K562 (cell line): ENCODE data around the gene C3orf52. TPM values are rescaled to one million over a fixed set of nuclear protein-coding genes. Genes with fewer than 3 reads are reported as not detected.
A peak's percentile ranks its signal among the peaks of the same experiment; 100 is the strongest.

ENCODE experiments used
- MEIS2 ChIP-seq: fragments of 450-650 bp; IDR thresholded peaks from 2 replicates; pipeline ENCODE4 v1.6.1; 2014; ENCODE audit warnings: mild to moderate bottlenecking; ENCODE audit not compliant: partially characterized antibody
- RBFOX2 ChIP-seq: fragments of 200-400 bp; formaldehyde crosslinking; IDR thresholded peaks from 2 replicates; pipeline ENCODE4 v1.6.1; 2017; ENCODE audit warnings: low read depth, mild to moderate bottlenecking, low read length, moderate library complexity
- RFX7 ChIP-seq: fragments of 250-450 bp; sonication (Bioruptor Pico); IDR thresholded peaks from 2 replicates; pipeline ENCODE4 v1.5.1; 2021; ENCODE audit warnings: mild to moderate bottlenecking
- TAF7 ChIP-seq: fragments of 450-650 bp; IDR thresholded peaks from 2 replicates; pipeline ENCODE4 v1.6.1; 2016; ENCODE audit warnings: missing genetic modification characterization, missing compliant biosample characterization
- TBP ChIP-seq: optimal IDR thresholded peaks from 2 replicates; pipeline ENCODE3; 2011; ENCODE audit warnings: low read depth, low read length, improper control_type of control experiment
- THAP7 ChIP-seq: fragments of 250-450 bp; sonication (Bioruptor Pico); IDR thresholded peaks from 2 replicates; pipeline ENCODE4 v1.5.0; 2021
- TSC22D4 ChIP-seq: fragments of 450-650 bp; IDR thresholded peaks from 2 replicates; pipeline ENCODE4 v1.6.1; 2016; ENCODE audit warnings: missing genetic modification characterization, missing biosample characterization, control low read depth
- XRCC4 ChIP-seq: IDR thresholded peaks from one replicate; pipeline ENCODE4 v1.6.1; 2011; ENCODE audit not compliant: insufficient read depth, insufficient read length; ENCODE audit errors: extremely low read depth
- ZKSCAN1 ChIP-seq: fragments of 150-350 bp; IDR thresholded peaks from 2 replicates; pipeline ENCODE4 v1.6.1; 2016; ENCODE audit warnings: low read depth, low read length
- ZNF263 ChIP-seq: sonication (generic); formaldehyde crosslinking; IDR thresholded peaks from 2 replicates; pipeline ENCODE4 v1.8.0; 2022; ENCODE audit warnings: mild to moderate bottlenecking, missing genetic modification reagents, borderline replicate concordance
- ZNF347 ChIP-seq: fragments of 450-650 bp; formaldehyde crosslinking; IDR thresholded peaks from 2 replicates; pipeline ENCODE4 v1.4.0; 2020; ENCODE audit warnings: low read depth, mild to moderate bottlenecking, moderate library complexity
- ZNF398 ChIP-seq: fragments of 250-450 bp; sonication (Bioruptor Pico); IDR thresholded peaks from 2 replicates; pipeline ENCODE4 v1.8.0; 2021; ENCODE audit warnings: moderate library complexity, mild to moderate bottlenecking, inconsistent platforms
- ZNF76 ChIP-seq: fragments of 250-450 bp; sonication (Bioruptor Pico); IDR thresholded peaks from 2 replicates; pipeline ENCODE4 v1.4.0; 2020; ENCODE audit warnings: mild to moderate bottlenecking, moderate library complexity, borderline replicate concordance
- ZNF780A ChIP-seq: fragments of 250-450 bp; sonication (Bioruptor Pico); IDR thresholded peaks from 2 replicates; pipeline ENCODE4 v1.5.0; 2021; ENCODE audit warnings: mild to moderate bottlenecking
- polyA plus RNA-seq, 8 experiments: library from polyadenylated mRNA; depleted of rRNA in 4 of 8; stranded (reverse) in 5 of 8; unstranded in 3 of 8; fragments of >200 nt; fragmentation: Nextera tagmentation in 2 of 8; fragmentation: Illumina TruSeq in 1 of 8; extraction: Ambion mirVana in 2 of 8; extraction: Trizol in 1 of 8; gene quantifications; 2 replicates each; pipeline versions ENCODE4 v1.2.1 to v1.2.3, GENCODE V29; 2011 to 2014; ENCODE audit warnings: inconsistent platforms in 1 of 8, missing spikeins in 1 of 8
- total RNA-seq, 7 experiments: library from RNA; depleted of rRNA in 6 of 7; stranded (reverse); fragments of >200 nt in 6 of 7; fragmentation: Illumina TruSeq in 2 of 7; extraction: Trizol in 2 of 7; gene quantifications; 2 replicates each; pipeline versions ENCODE4 v1.2.1 to v1.2.3, GENCODE V29; 2011 to 2021; ENCODE audit warnings: low replicate concordance in 1 of 7
- TF ChIP-seq, protein P1 (sequence below): fragments of 250-450 bp; sonication (Bioruptor Pico); IDR thresholded peaks from 2 replicates; pipeline ENCODE4 v1.4.0; 2020; ENCODE audit warnings: mild to moderate bottlenecking, moderate library complexity
- TF ChIP-seq, protein P2 (sequence below), 2 experiments: IDR thresholded peaks in 1 of 2; conservative IDR thresholded peaks in 1 of 2; 2 replicates each; pipeline ENCODE4 v1.6.1; 2016; ENCODE audit warnings: low read depth in 2 of 2, mild to moderate bottlenecking in 1 of 2, missing compliant biosample characterization in 1 of 2, missing genetic modification characterization in 1 of 2, moderate library complexity in 1 of 2
- TF ChIP-seq, protein P3 (sequence below): fragments of 450-650 bp; formaldehyde crosslinking; IDR thresholded peaks from 2 replicates; pipeline ENCODE4 v1.4.0; 2020; ENCODE audit warnings: mild to moderate bottlenecking, moderate library complexity

Gene C3orf52
- total and polyA plus RNA-seq, 9 of the 15 experiments (the other 6 are each of a cell fraction or from before 2014, with no cell fraction given), result 2.8 to 6.1 (median 3.8) TPM

- TF ChIP-seq THAP7 (CRISPR knock-in tag) (no peak), MEIS2 (no peak), ZNF263 (CRISPR knock-in tag) (no peak), ZNF347 (CRISPR knock-in tag) (no peak), RFX7 (CRISPR knock-in tag) (no peak), TSC22D4 (tag) (no peak), ZNF780A (CRISPR knock-in tag) (no peak), XRCC4 (no peak), ZNF76 (CRISPR knock-in tag) (no peak), ZNF398 (CRISPR knock-in tag) (no peak), TBP (peak; percentile 44), RBFOX2 (peak; percentile 88), TAF7 (tag) (no peak), ZKSCAN1 (no peak)
- TF ChIP-seq, protein P1, sequence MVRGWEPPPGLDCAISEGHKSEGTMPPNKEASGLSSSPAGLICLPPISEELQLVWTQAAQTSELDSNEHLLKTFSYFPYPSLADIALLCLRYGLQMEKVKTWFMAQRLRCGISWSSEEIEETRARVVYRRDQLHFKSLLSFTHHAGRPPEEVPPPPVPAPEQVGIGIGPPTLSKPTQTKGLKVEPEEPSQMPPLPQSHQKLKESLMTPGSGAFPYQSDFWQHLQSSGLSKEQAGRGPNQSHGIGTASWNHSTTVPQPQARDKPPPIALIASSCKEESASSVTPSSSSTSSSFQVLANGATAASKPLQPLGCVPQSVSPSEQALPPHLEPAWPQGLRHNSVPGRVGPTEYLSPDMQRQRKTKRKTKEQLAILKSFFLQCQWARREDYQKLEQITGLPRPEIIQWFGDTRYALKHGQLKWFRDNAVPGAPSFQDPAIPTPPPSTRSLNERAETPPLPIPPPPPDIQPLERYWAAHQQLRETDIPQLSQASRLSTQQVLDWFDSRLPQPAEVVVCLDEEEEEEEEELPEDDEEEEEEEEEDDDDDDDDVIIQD, result no peak
- TF ChIP-seq, protein P2, sequence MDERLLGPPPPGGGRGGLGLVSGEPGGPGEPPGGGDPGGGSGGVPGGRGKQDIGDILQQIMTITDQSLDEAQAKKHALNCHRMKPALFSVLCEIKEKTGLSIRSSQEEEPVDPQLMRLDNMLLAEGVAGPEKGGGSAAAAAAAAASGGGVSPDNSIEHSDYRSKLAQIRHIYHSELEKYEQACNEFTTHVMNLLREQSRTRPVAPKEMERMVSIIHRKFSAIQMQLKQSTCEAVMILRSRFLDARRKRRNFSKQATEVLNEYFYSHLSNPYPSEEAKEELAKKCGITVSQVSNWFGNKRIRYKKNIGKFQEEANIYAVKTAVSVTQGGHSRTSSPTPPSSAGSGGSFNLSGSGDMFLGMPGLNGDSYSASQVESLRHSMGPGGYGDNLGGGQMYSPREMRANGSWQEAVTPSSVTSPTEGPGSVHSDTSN (CRISPR knock-in tag; IDR thresholded peaks at IDR 0.05; ENCODE audit: low read depth), result no peak
- TF ChIP-seq, protein P2 (tag; conservative IDR thresholded peaks at IDR 0.05; ENCODE audit: low read depth), result no peak
- TF ChIP-seq, protein P3, sequence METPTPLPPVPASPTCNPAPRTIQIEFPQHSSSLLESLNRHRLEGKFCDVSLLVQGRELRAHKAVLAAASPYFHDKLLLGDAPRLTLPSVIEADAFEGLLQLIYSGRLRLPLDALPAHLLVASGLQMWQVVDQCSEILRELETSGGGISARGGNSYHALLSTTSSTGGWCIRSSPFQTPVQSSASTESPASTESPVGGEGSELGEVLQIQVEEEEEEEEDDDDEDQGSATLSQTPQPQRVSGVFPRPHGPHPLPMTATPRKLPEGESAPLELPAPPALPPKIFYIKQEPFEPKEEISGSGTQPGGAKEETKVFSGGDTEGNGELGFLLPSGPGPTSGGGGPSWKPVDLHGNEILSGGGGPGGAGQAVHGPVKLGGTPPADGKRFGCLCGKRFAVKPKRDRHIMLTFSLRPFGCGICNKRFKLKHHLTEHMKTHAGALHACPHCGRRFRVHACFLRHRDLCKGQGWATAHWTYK (CRISPR knock-in tag), result no peak
Observed at GRCh38 chr3:112086076-112086854, at the start of gene C3orf52 (continued).
